ENCODE data around the gene GLIPR1L2.

- TF ChIP-seq POLR2A (IDR thresholded peaks at IDR 0.05) (no peak), CTCF (IDR thresholded peaks at IDR 0.05) (no peak), POLR2AphosphoS5 (IDR thresholded peaks at IDR 0.05) (no peak)
Measured at GRCh38 chr12:75447691-75448393, 57.0 kb downstream of the GLIPR1L2 start.
